Stimulated activated CD8-positive, alpha-beta memory T cell treated with anti-CD3 and anti-CD28 coated beads, Interleukin-7, amount 100 ng/mL, for 1 hour (primary cell): ENCODE measurements around the gene EIF2B5.
"Not testable (repeated sequence)": the region's sequence is repeated elsewhere in the genome, so short reads cannot be mapped to it uniquely, and the experiment has no call there.

Source experiments
- DNase-seq, 2 donors: peaks; one replicate each; pipeline ENCODE4 v3.0.0-alpha.2; 2020; ENCODE audit warnings: low read depth in 2 of 2

The EIF2B5 gene

GRCh38 chr3:184145751-184146270 lies 10.7 kb downstream of the EIF2B5 start:
- no peak for DNase-seq

GRCh38 chr3:184148076-184148475 lies 12.9 kb downstream of the EIF2B5 start:
- no peak for DNase-seq

GRCh38 chr3:184149123-184149522 lies 14.0 kb downstream of the EIF2B5 start:
- DNase-seq = no peak

- DNase-seq = not testable (repeated sequence)
Observed at GRCh38 chr3:184149770-184150169, 14.6 kb downstream of the EIF2B5 start.

- no peak for DNase-seq
Observed at GRCh38 chr3:184154885-184155643, 19.9 kb downstream of the EIF2B5 start, which contains the start of gene DVL3. Gene DVL3 (plus strand): TSS chr3:184155377. CDS start chr3:184155636, 259 bp downstream.

- no peak for DNase-seq
Observed at GRCh38 chr3:184155644-184156521, 20.7 kb downstream of the EIF2B5 start.

- no peak for DNase-seq
Observed at GRCh38 chr3:184156522-184156955, 21.4 kb downstream of the EIF2B5 start.

- no peak for DNase-seq
Observed at GRCh38 chr3:184157206-184157605, 22.0 kb downstream of the EIF2B5 start.

GRCh38 chr3:184158404-184158803 lies 23.2 kb downstream of the EIF2B5 start:
- DNase-seq = no peak

- no peak for DNase-seq
Observed at GRCh38 chr3:184160456-184160855, 25.3 kb downstream of the EIF2B5 start.

- DNase-seq = not testable (repeated sequence)
Observed at GRCh38 chr3:184162571-184163070, 27.5 kb downstream of the EIF2B5 start.

- DNase-seq = no peak
Observed at GRCh38 chr3:184164648-184165330, 29.6 kb downstream of the EIF2B5 start.

- DNase-seq = no peak
Observed at GRCh38 chr3:184165543-184165942, 30.4 kb downstream of the EIF2B5 start.

- no peak for DNase-seq
Observed at GRCh38 chr3:184166671-184167070, 31.5 kb downstream of the EIF2B5 start.

- no peak for DNase-seq
Observed at GRCh38 chr3:184167786-184168185, 32.6 kb downstream of the EIF2B5 start.

- DNase-seq = no peak
Observed at GRCh38 chr3:184168363-184169120, 33.4 kb downstream of the EIF2B5 start.

GRCh38 chr3:184169896-184170875 lies 35.0 kb downstream of the EIF2B5 start:
- DNase-seq = no peak

GRCh38 chr3:184171562-184171961 lies 36.4 kb downstream of the EIF2B5 start:
- no peak for DNase-seq

GRCh38 chr3:184172681-184173373 lies 37.7 kb downstream of the EIF2B5 start:
- no peak for DNase-seq
